Cardiac muscle cell (in vitro differentiated cells and primary cell): ENCODE measurements around the gene PITPNC1. TPM values are rescaled to one million over a fixed set of nuclear protein-coding genes. Genes with fewer than 3 reads are reported as not detected.
A peak's percentile ranks its signal among the peaks of the same experiment; 100 is the strongest.

ENCODE experiments used
- DNase-seq, 2 donors: peaks; one replicate each; pipeline versions ENCODE4 v3.0.0 to v3.0.0-alpha.2; 2010 to 2017; ENCODE audit warnings: low read depth in 1 of 2, low spot score in 1 of 2
- H3K27ac ChIP-seq: fragments of 200-600 bp; sonication (generic); 2 replicates; pipeline ENCODE4 v1.5.1; 2016
- H3K27me3 ChIP-seq: fragments of 200-600 bp; sonication (generic); 2 replicates; pipeline ENCODE4 v1.6.0; 2016; ENCODE audit warnings: control low read depth
- H3K36me3 ChIP-seq: fragments of 200-600 bp; sonication (generic); 2 replicates; pipeline ENCODE4 v1.5.1; 2016; ENCODE audit warnings: control low read depth
- H3K4me1 ChIP-seq: fragments of 200-600 bp; sonication (generic); 2 replicates; pipeline ENCODE4 v1.8.1; 2017; ENCODE audit warnings: low read depth, mild to moderate bottlenecking, mixed run types
- H3K4me3 ChIP-seq: fragments of 200-600 bp; sonication (generic); 2 replicates; pipeline ENCODE4 v1.5.1; 2016; ENCODE audit warnings: mild to moderate bottlenecking
- H3K9me3 ChIP-seq: fragments of 200-600 bp; sonication (generic); 2 replicates; pipeline ENCODE4 v1.5.1; 2017; ENCODE audit warnings: low read depth, mild to moderate bottlenecking, control low read depth
- polyA plus RNA-seq: library from polyadenylated mRNA; unstranded; fragments of >200 nt; fragmentation: Nextera tagmentation; extraction: Ambion mirVana; gene quantifications from 2 replicates; pipeline ENCODE4 v1.2.1, GENCODE V29; 2016
- total RNA-seq: library from RNA; depleted of rRNA; stranded (reverse); fragments of >200 nt; gene quantifications from 2 replicates; pipeline ENCODE4 v1.2.3, GENCODE V29; 2016
- TF ChIP-seq, protein P1 (sequence below): IDR thresholded peaks from 2 replicates; pipeline ENCODE4 v1.5.1; 2012; ENCODE audit warnings: low read depth, mild to moderate bottlenecking, low read length

The PITPNC1 gene
- total and polyA plus RNA-seq, 2 experiments from 2014 or later = 4.8 to 5.7 TPM

GRCh38 chr17:67636312-67636711 is 259.2 kb downstream of the PITPNC1 start:
- Histone ChIP-seq H3K27ac (no peak overlapping the region), H3K9me3 (no peaks in the 10 kb centered on the region), H3K27me3 (no peaks in the 10 kb centered on the region), H3K4me3 (no peak overlapping the region), H3K36me3 (no peaks in the 10 kb centered on the region), H3K4me1 (no peaks in the 10 kb centered on the region)
- no peak for DNase-seq
- TF ChIP-seq, protein P1, sequence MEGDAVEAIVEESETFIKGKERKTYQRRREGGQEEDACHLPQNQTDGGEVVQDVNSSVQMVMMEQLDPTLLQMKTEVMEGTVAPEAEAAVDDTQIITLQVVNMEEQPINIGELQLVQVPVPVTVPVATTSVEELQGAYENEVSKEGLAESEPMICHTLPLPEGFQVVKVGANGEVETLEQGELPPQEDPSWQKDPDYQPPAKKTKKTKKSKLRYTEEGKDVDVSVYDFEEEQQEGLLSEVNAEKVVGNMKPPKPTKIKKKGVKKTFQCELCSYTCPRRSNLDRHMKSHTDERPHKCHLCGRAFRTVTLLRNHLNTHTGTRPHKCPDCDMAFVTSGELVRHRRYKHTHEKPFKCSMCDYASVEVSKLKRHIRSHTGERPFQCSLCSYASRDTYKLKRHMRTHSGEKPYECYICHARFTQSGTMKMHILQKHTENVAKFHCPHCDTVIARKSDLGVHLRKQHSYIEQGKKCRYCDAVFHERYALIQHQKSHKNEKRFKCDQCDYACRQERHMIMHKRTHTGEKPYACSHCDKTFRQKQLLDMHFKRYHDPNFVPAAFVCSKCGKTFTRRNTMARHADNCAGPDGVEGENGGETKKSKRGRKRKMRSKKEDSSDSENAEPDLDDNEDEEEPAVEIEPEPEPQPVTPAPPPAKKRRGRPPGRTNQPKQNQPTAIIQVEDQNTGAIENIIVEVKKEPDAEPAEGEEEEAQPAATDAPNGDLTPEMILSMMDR = no peak

GRCh38 chr17:67636834-67637520 is 259.9 kb downstream of the PITPNC1 start:
- TF ChIP-seq, protein P1 = no peak
- H3K9me3 ChIP-seq = no peaks in the 10 kb centered on the region
- H3K4me1 ChIP-seq = no peaks in the 10 kb centered on the region
- no peaks in the 10 kb centered on the region for H3K27me3 ChIP-seq
- DNase-seq = no peak
- no peak overlapping the region for H3K27ac ChIP-seq
- no peaks in the 10 kb centered on the region for H3K36me3 ChIP-seq
- no peak overlapping the region for H3K4me3 ChIP-seq

- Histone ChIP-seq H3K9me3 (no peaks in the 10 kb centered on the region), H3K4me1 (no peaks in the 10 kb centered on the region), H3K36me3 (no peaks in the 10 kb centered on the region), H3K4me3 (no peak overlapping the region), H3K27ac (no peak overlapping the region), H3K27me3 (no peaks in the 10 kb centered on the region)
- DNase-seq = no peak
- TF ChIP-seq, protein P1 = no peak
These were observed 261.0 kb downstream of the PITPNC1 start for GRCh38 chr17:67637901-67638641.

- Histone ChIP-seq H3K9me3 (no peaks in the 10 kb centered on the region), H3K36me3 (no peaks in the 10 kb centered on the region), H3K27ac (no peak overlapping the region), H3K27me3 (no peaks in the 10 kb centered on the region), H3K4me3 (no peak overlapping the region), H3K4me1 (no peaks in the 10 kb centered on the region)
- no peak for DNase-seq
- TF ChIP-seq, protein P1 = no peak
These were observed 261.8 kb downstream of the PITPNC1 start for GRCh38 chr17:67638871-67639270.

DNA sequence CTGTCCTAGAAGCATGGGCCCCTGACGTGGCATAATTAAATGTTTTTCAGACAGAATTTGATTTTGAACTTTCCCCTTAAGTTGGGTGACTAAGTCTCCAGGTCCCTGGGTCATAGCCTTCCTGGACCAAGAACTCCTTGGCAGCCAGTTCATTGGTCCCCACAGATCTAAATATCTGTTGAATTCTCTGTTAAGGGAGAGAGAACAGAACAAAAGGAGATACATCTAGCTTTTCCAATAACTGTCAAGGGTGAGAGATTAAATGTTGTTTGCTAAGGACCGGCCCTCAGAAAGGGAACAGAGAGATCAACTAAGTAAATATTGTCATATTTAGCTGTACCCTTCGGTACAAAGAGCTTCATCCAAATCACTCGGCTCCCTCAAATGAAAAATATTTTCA is 262.5 kb downstream of the PITPNC1 start:
- DNase-seq = peak in 1 of 2 donors; percentile 16
- TF ChIP-seq, protein P1 = no peak
- Histone ChIP-seq H3K4me1 (no peaks in the 10 kb centered on the region), H3K9me3 (no peaks in the 10 kb centered on the region), H3K4me3 (no peak overlapping the region), H3K36me3 (no peaks in the 10 kb centered on the region), H3K27ac (no peak overlapping the region), H3K27me3 (no peaks in the 10 kb centered on the region)
